GM19025 (cell line): Measurements from ENCODE around the gene PTPRU.

Experiments used
- ATAC-seq: cut with Tn5 transposase; IDR thresholded peaks from one replicate; pipeline ENCODE4 v1.9.1; 2021; ENCODE audit warnings: mild to moderate bottlenecking, low read depth, moderate library complexity; ENCODE audit not compliant: unreplicated experiment

Gene PTPRU

GRCh38 chr1:29326123-29326522, 89.8 kb downstream of the PTPRU start:
- ATAC-seq: no peak

GRCh38 chr1:29327223-29327935, 91.1 kb downstream of the PTPRU start:
- ATAC-seq: no peak

GRCh38 chr1:29329022-29329775, 92.9 kb downstream of the PTPRU start:
- no peak for ATAC-seq

GRCh38 chr1:29330089-29330488, 93.8 kb downstream of the PTPRU start:
- no peak for ATAC-seq

- ATAC-seq: no peak
Measured at GRCh38 chr1:29330856-29331255, 94.5 kb downstream of the PTPRU start.

- ATAC-seq: no peak
Measured at GRCh38 chr1:29331309-29331708, 95.0 kb downstream of the PTPRU start.

GRCh38 chr1:29331729-29332128, 95.4 kb downstream of the PTPRU start:
- no peak for ATAC-seq

GRCh38 chr1:29332204-29332603, 95.9 kb downstream of the PTPRU start:
- no peak for ATAC-seq

GRCh38 chr1:29333008-29333407, 96.7 kb downstream of the PTPRU start:
- ATAC-seq: no peak

- ATAC-seq: no peak
Measured at GRCh38 chr1:29335573-29335972, 99.3 kb downstream of the PTPRU start.

- no peak for ATAC-seq
Measured at GRCh38 chr1:29338908-29339575, 102.7 kb downstream of the PTPRU start.

- ATAC-seq: no peak
Measured at GRCh38 chr1:29341936-29342335, 105.6 kb downstream of the PTPRU start.

GRCh38 chr1:29342351-29342750, 106.0 kb downstream of the PTPRU start:
- no peak for ATAC-seq

- no peak for ATAC-seq
Measured at GRCh38 chr1:29342983-29343382, 106.7 kb downstream of the PTPRU start.

- ATAC-seq: no peak
Measured at GRCh38 chr1:29343476-29343875, 107.2 kb downstream of the PTPRU start.

- ATAC-seq: no peak
Measured at GRCh38 chr1:29343908-29344307, 107.6 kb downstream of the PTPRU start.

GRCh38 chr1:29344336-29344735, 108.0 kb downstream of the PTPRU start:
- ATAC-seq: no peak

- ATAC-seq: no peak
Measured at GRCh38 chr1:29346576-29346975, 110.3 kb downstream of the PTPRU start.

GRCh38 chr1:29349871-29350491, 113.7 kb downstream of the PTPRU start:
- no peak for ATAC-seq

GRCh38 chr1:29352719-29353420, 116.5 kb downstream of the PTPRU start:
- no peak for ATAC-seq
